OCI-LY3 (cell line): Measurements from ENCODE around the gene CAMTA1.
"Not testable (repeated sequence)": the region's sequence is repeated elsewhere in the genome, so short reads cannot be mapped to it uniquely, and the experiment has no call there.

Experiments used
- EZH2phosphoT487 ChIP-seq: fragments of 200-600 bp; shearing (Covaris generic); IDR thresholded peaks from 2 replicates; pipeline ENCODE4 v1.6.1; 2018; ENCODE audit warnings: antibody characterized with exemption, mixed run types, low read depth
- TF ChIP-seq, protein P1 (sequence below): fragments of 200-600, 300-600 bp; sonication (generic); IDR thresholded peaks from 2 replicates; pipeline ENCODE4 v1.5.1; 2014; ENCODE audit warnings: antibody characterized with exemption, low read length, low read depth

DNA sequence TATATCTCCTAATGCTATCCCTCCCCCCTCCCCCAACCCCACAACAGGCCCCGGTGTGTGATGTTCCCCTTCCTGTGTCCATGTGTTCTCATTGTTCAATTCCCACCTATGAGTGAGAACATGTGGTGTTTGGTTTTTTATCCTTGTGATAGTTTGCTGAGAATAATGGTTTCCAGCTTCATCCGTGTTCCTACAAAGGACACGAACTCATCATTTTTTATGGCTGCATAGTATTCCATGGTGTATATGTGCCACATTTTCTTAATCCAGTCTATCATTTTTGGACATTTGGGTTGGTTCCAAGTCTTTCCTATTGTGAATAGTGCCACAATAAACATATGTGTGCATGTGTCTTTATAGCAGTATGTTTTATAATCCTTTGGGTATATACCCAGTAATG lies 812.8 kb downstream of the CAMTA1 start:
- TF ChIP-seq EZH2phosphoT487: not testable (repeated sequence)
- TF ChIP-seq, protein P1, sequence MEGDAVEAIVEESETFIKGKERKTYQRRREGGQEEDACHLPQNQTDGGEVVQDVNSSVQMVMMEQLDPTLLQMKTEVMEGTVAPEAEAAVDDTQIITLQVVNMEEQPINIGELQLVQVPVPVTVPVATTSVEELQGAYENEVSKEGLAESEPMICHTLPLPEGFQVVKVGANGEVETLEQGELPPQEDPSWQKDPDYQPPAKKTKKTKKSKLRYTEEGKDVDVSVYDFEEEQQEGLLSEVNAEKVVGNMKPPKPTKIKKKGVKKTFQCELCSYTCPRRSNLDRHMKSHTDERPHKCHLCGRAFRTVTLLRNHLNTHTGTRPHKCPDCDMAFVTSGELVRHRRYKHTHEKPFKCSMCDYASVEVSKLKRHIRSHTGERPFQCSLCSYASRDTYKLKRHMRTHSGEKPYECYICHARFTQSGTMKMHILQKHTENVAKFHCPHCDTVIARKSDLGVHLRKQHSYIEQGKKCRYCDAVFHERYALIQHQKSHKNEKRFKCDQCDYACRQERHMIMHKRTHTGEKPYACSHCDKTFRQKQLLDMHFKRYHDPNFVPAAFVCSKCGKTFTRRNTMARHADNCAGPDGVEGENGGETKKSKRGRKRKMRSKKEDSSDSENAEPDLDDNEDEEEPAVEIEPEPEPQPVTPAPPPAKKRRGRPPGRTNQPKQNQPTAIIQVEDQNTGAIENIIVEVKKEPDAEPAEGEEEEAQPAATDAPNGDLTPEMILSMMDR: not testable (repeated sequence)
